HG03439 (cell line): Measurements from ENCODE around the gene GNL2.
"Not testable (repeated sequence)": the region's sequence is repeated elsewhere in the genome, so short reads cannot be mapped to it uniquely, and the experiment has no call there.

Experiments
- ATAC-seq: cut with Tn5 transposase; IDR thresholded peaks from one replicate; pipeline ENCODE4 v1.9.1; 2021; ENCODE audit warnings: mild to moderate bottlenecking, moderate library complexity; ENCODE audit not compliant: unreplicated experiment

Gene GNL2

GRCh38 chr1:37518241-37518640 is 77.5 kb downstream of the GNL2 start:
- ATAC-seq = not testable (repeated sequence)

GRCh38 chr1:37517569-37517968 is 78.2 kb downstream of the GNL2 start:
- ATAC-seq = no peak
